GM19240 (cell line): ENCODE results near the gene C1orf174.

Experiments used
- DNase-seq: peaks from one replicate; pipeline ENCODE4 v3.0.0; 2011; ENCODE audit warnings: low spot score; ENCODE audit not compliant: insufficient read length

C1orf174 gene

GRCh38 chr1:3910049-3910731 is 10.1 kb upstream of the C1orf174 start:
- no peak for DNase-seq

GRCh38 chr1:3909615-3910014 is 9.5 kb upstream of the C1orf174 start:
- DNase-seq, result no peak

- DNase-seq, result no peak
These were observed 8.9 kb upstream of the C1orf174 start for GRCh38 chr1:3908886-3909517.

GRCh38 chr1:3907621-3908165 is 7.6 kb upstream of the C1orf174 start:
- no peak for DNase-seq

- no peak for DNase-seq
These were observed 7.0 kb upstream of the C1orf174 start for GRCh38 chr1:3907031-3907534.

GRCh38 chr1:3906672-3907020 is 6.6 kb upstream of the C1orf174 start:
- DNase-seq, result no peak

- no peak for DNase-seq
These were observed 6.0 kb upstream of the C1orf174 start for GRCh38 chr1:3905953-3906671.

- DNase-seq, result no peak
These were observed 5.3 kb upstream of the C1orf174 start for GRCh38 chr1:3905266-3905952.

GRCh38 chr1:3904843-3905185 is 4.7 kb upstream of the C1orf174 start:
- DNase-seq, result no peak

GRCh38 chr1:3904006-3904842 is 4.2 kb upstream of the C1orf174 start:
- DNase-seq, result no peak

- no peak for DNase-seq
These were observed 3.3 kb upstream of the C1orf174 start for GRCh38 chr1:3903141-3904005.

GRCh38 chr1:3902571-3903091 is 2.6 kb upstream of the C1orf174 start:
- DNase-seq, result no peak

GRCh38 chr1:3902111-3902511 is 2.0 kb upstream of the C1orf174 start:
- DNase-seq, result no peak

- DNase-seq, result peak; percentile 88
These were observed 977 bp upstream of the C1orf174 start for GRCh38 chr1:3900969-3901529.

- peak; percentile 39 for DNase-seq
These were observed 320 bp downstream of the C1orf174 start for GRCh38 chr1:3899754-3900149.

- no peak for DNase-seq
These were observed 898 bp downstream of the C1orf174 start for GRCh38 chr1:3898994-3899753.

GRCh38 chr1:3898475-3898735 is 1.7 kb downstream of the C1orf174 start:
- no peak for DNase-seq

GRCh38 chr1:3896396-3897000 is 3.6 kb downstream of the C1orf174 start:
- DNase-seq, result no peak
